GM19351 (cell line): ENCODE measurements around the gene PRRT4.

ENCODE experiments used
- ATAC-seq: cut with Tn5 transposase; IDR thresholded peaks from one replicate; pipeline ENCODE4 v1.9.1; 2021; ENCODE audit warnings: mild to moderate bottlenecking, moderate library complexity; ENCODE audit not compliant: unreplicated experiment

PRRT4 gene

GRCh38 chr7:128349466-128349825, 12.0 kb downstream of the PRRT4 start:
- ATAC-seq, result no peak

GRCh38 chr7:128347647-128348097, 13.8 kb downstream of the PRRT4 start:
- ATAC-seq, result no peak

GRCh38 chr7:128344431-128344774, 17.1 kb downstream of the PRRT4 start:
- ATAC-seq, result no peak

GRCh38 chr7:128343554-128344430, 17.7 kb downstream of the PRRT4 start, which contains the start of gene RBM28:
Gene RBM28 (minus strand): TSS chr7:128343908. CDS start chr7:128343793, 115 bp downstream.
- peak; percentile 92 for ATAC-seq

DNA sequence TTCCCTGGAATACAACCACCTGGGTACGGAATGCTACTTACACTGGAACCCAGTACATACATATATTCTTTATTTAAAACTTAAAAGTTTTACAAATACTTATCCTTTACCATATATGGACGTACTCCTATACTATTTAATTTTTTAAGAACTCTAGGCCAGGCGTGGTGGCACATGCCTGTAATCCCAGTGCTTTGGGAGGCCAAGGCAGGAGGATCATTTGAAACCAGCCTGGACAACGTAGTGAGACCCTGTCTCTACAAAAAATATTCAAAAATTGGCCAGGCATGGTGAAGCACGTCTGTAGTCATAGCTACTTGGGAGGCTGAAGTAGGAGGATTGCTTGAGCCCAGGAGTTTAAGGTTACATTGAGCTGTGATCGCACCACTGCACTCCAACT, 19.8 kb downstream of the PRRT4 start:
- ATAC-seq, result no peak

DNA sequence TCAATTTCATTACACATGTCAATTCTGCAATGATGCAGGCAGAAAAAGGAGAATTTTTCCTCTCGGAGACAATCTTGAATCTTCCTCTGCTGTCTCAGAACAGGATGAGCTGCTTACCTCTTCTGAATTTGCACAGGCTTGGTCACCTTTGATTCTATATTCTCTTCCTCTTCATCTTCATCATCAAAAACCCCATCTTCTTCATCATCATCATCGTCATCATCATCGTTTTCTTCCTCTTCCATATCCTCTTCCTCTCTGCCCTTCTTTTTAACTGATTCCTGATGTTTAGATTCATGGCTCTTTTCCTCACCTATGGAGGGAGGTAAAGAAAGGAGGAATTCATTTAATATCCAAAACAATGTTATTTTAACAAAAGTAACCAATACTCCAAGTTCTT, 25.8 kb downstream of the PRRT4 start:
- ATAC-seq, result no peak

GRCh38 chr7:128324368-128324680, 37.2 kb downstream of the PRRT4 start:
- no peak for ATAC-seq

DNA sequence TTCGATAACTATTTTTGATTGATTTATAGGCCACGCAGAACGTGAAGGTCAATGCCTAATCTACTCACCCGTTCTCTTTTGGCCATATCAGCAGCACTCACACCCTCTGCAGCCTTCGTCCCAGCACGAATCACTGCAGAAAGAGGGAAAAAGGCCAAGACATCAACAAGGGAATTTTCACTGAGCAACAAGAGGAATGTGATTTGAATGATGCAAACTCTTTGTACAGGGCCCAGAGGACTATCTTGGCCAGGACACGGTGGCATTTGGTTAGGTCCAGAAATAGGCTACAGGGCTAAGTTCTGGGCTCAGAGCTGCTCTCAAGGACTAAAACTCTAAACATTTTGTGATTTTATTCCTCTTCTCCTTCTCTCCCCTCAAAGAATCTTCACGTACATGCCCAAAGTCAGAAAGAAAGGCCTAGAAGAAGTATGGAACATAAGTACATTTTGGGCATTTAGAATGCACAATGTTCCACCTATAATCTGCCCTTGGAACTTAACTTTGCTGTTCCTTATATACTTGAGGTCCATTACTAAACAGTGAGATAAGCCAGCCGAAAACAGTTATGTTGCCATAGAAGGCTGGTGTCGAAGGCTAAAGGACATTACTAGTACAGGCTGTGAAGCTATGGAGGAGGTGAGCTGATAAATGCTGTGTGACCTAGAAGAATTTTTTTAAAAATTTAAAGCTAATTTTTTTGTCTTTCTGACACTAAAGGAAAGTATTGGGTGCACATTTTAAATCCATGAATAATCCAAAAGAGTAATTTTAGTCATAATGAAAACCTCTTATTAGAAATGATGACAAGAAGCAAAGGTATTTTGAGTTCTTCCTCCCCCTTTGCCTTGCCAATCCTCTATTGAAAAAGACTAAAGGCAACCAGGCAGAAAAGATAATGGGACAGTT, 37.8 kb downstream of the PRRT4 start:
- no peak for ATAC-seq

DNA sequence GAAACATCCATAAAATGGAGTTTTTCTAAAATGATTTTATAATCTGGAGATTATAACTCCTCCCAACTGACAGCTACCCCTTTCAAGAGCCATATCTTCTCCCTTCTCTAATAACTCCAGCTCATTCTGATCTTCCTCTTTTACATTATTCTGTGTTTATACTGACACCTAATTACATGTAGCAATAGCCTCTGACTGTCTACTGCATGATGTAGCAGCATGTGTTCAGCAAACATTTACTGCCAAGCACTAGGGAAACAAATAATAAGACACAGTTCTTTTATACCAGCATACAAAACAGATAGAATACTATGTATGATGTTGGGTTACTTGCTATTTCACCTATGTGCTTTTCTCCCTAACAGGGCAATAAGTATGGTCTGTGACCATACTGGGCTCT, 38.5 kb downstream of the PRRT4 start:
- no peak for ATAC-seq

DNA sequence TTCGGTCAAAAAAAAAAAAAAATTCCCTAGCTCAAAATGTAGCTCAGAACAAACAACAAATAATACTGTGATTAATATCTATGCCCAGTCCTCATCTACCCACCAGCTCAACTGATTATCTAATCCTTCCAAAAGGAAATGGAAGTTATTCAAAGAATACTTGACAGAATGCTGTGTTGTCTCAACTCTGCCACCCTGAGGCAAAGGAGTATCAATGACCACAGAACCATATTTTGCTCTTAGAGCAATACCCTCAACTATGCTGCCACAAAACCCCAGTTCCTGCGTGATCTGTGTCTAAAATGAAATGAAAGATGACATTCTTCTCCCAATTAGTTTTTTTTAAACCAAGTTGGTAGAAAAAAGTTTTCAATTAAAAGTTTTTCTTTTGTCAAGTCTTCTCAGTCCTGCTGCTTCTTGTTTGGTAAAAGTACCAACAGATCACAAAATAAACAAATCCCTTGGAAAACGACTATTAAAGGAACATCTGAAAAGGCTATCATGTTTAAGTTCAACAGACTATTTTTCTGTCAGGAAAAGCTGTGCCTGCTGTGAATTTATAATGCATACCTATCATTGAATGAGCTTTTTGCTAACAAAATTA, 39.3 kb downstream of the PRRT4 start:
- ATAC-seq, result no peak

- ATAC-seq, result no peak
Observed at GRCh38 chr7:128321044-128321422, 40.5 kb downstream of the PRRT4 start.

GRCh38 chr7:128318691-128319090, 42.8 kb downstream of the PRRT4 start:
- ATAC-seq, result no peak

DNA sequence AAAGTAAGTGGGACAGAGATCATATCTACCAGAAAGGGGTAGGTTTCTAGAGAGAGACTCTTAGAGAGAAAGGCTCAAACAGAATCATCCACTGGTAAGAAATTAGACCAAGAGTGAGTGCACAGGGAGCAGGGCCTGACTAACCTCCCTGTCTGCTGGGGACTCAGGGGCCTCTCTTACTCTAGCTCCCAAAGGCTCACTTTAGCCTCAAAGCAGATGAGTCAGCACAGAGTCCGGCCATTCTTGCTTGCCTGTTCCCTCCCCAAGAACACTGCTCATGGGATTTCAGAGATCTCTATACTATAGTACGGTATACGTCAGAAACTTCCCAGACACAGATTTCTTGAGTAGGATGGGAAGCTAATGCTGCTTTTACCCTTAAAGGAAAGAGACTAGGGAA, 50.5 kb downstream of the PRRT4 start:
- ATAC-seq, result no peak

- no peak for ATAC-seq
Observed at GRCh38 chr7:128310499-128310898, 51.0 kb downstream of the PRRT4 start.

DNA sequence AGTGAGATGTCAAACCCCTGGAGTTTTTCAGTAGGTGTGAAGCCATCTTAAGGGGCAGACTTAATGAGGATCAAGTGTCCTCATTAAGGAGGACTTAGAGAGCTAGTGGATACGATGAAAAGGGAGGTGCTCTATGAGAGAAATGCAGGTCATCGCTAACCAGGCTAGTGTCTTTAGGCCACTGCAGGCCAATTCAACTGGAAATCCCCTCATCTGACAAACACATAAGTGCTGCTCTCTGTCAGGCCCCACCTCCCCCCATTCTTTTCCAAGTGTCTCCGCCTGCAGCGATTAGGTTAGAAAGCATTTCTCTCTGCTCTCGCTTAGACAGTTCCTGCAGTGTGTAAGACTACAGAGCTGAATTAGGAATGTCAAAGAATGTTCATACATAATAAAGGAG, 51.5 kb downstream of the PRRT4 start:
- no peak for ATAC-seq

- ATAC-seq, result no peak
Observed at GRCh38 chr7:128309124-128309523, 52.4 kb downstream of the PRRT4 start.

GRCh38 chr7:128307061-128307460, 54.4 kb downstream of the PRRT4 start:
- no peak for ATAC-seq

DNA sequence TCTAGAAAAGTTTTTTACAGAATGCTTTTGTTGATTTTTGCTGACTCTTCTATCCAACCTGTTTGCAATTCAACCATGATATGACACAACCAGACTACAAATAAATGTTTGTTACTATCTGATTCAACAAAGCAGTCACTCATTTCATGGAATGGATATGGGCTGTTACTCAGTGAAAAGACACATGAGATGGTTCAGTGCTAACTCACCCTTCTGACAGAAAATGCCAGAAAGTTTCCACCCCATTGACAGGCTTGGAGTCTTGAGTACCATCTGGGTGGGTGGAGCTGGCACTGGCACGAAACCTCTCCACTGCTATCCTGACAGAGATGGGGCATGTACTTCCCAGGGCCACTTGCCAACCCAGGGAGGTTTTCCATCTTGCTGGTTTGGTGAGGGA, 57.3 kb downstream of the PRRT4 start:
- ATAC-seq, result no peak

DNA sequence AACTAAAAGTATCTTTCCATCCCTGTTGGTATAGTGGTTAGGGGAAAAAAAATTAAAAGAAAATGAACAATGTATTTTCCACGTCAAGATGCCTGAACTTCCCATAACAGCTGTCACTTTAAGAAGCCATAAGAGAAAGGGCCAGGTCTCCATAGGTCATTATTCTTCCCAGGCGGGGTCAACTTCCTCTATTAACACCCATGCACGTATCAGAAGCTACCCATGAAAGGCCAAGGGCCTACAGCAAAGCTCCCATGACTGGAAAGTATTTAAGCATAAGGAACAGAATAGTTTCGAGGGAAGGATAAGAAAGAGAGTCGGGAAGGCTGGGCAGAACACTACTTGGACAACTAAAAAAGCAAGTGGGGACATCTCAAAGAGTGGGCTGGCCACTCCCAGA, 57.8 kb downstream of the PRRT4 start:
- no peak for ATAC-seq

GRCh38 chr7:128303133-128303532, 58.4 kb downstream of the PRRT4 start:
- no peak for ATAC-seq

- ATAC-seq, result no peak
Observed at GRCh38 chr7:128302139-128302538, 59.4 kb downstream of the PRRT4 start.
